Mesenchymal stem cell (in vitro differentiated cells and primary cell): Measurements from ENCODE around the gene ATP2B3.

Source experiments
- DNase-seq: peaks from one replicate; pipeline ENCODE4 v3.0.0-alpha.2; 2013
- H2AFZ ChIP-seq: one replicate; pipeline ENCODE4 v1.6.1; 2013; ENCODE audit warnings: low read depth, mild to moderate bottlenecking, control low read depth, inconsistent platforms, low read length, moderate library complexity
- H2AK5ac ChIP-seq: 2 replicates; pipeline ENCODE4 v1.6.1; 2013; ENCODE audit warnings: low read length, moderate library complexity, mild to moderate bottlenecking, inconsistent platforms; ENCODE audit not compliant: severe bottlenecking
- H2BK120ac ChIP-seq: one replicate; pipeline ENCODE4 v1.6.1; 2013; ENCODE audit warnings: low read depth, mild to moderate bottlenecking, inconsistent platforms, low read length, moderate library complexity
- H2BK12ac ChIP-seq, 2 experiments: one replicate each; pipeline ENCODE4 v1.6.1; 2013; ENCODE audit warnings: inconsistent platforms in 2 of 2, low read length in 2 of 2, mild to moderate bottlenecking in 2 of 2, moderate library complexity in 2 of 2, control low read depth in 1 of 2
- H2BK15ac ChIP-seq: one replicate; pipeline ENCODE4 v1.6.1; 2013; ENCODE audit warnings: mild to moderate bottlenecking, low read depth, inconsistent platforms; ENCODE audit not compliant: poor library complexity, severe bottlenecking
- H2BK5ac ChIP-seq: 2 replicates; pipeline ENCODE4 v1.6.1; 2013; ENCODE audit warnings: low read depth, mild to moderate bottlenecking, low read length, control low read depth, inconsistent platforms; ENCODE audit not compliant: poor library complexity, severe bottlenecking
- H3K14ac ChIP-seq, 2 experiments: one replicate each; pipeline ENCODE4 v1.6.1; 2013; ENCODE audit warnings: inconsistent platforms in 2 of 2, low read length in 2 of 2, control low read depth in 1 of 2, mild to moderate bottlenecking in 1 of 2, moderate library complexity in 1 of 2
- H3K18ac ChIP-seq, 2 experiments: one replicate each; pipeline ENCODE4 v1.6.1; 2013; ENCODE audit warnings: inconsistent platforms in 2 of 2, low read length in 2 of 2, control low read depth in 1 of 2, low read depth in 1 of 2, mild to moderate bottlenecking in 1 of 2
- H3K23ac ChIP-seq, 2 experiments: one replicate each; pipeline ENCODE4 v1.6.1; 2013; ENCODE audit warnings: inconsistent platforms in 2 of 2, low read length in 2 of 2, mild to moderate bottlenecking in 2 of 2, moderate library complexity in 2 of 2, control low read depth in 1 of 2
- H3K27ac ChIP-seq: 2 replicates; pipeline ENCODE4 v1.5.1; 2013; ENCODE audit warnings: mild to moderate bottlenecking, moderate library complexity, low read length, control low read depth, inconsistent platforms; ENCODE audit not compliant: poor library complexity, severe bottlenecking
- H3K27me3 ChIP-seq, 2 experiments: 2 replicates each; pipeline versions ENCODE4 v1.6.1 to v1.7.0; 2013; ENCODE audit warnings: low read length in 2 of 2, mild to moderate bottlenecking in 2 of 2, moderate library complexity in 2 of 2, control low read depth in 1 of 2, inconsistent platforms in 1 of 2; ENCODE audit not compliant: control insufficient read depth in 1 of 2, insufficient read depth in 1 of 2
- H3K36me3 ChIP-seq, 2 experiments: 2 replicates each; pipeline versions ENCODE4 v1.6.1 to v1.7.0; 2013; ENCODE audit warnings: low read length in 2 of 2, control low read depth in 1 of 2, inconsistent platforms in 1 of 2, low read depth in 1 of 2, mild to moderate bottlenecking in 1 of 2; ENCODE audit not compliant: insufficient read depth in 2 of 2, control insufficient read depth in 1 of 2
- H3K4ac ChIP-seq, 2 experiments: one replicate each; pipeline ENCODE4 v1.6.1; 2013; ENCODE audit warnings: inconsistent platforms in 2 of 2, low read length in 2 of 2, mild to moderate bottlenecking in 2 of 2, moderate library complexity in 2 of 2, control low read depth in 1 of 2, low read depth in 1 of 2
- H3K4me1 ChIP-seq: 2 replicates; pipeline ENCODE4 v1.6.1; 2013; ENCODE audit warnings: low read depth, low read length, control low read depth; ENCODE audit not compliant: control insufficient read depth, insufficient read depth
- H3K4me2 ChIP-seq: 2 replicates; pipeline ENCODE4 v1.6.1; 2013; ENCODE audit warnings: low read length, mild to moderate bottlenecking, inconsistent platforms; ENCODE audit not compliant: poor library complexity, severe bottlenecking
- H3K4me3 ChIP-seq, 2 experiments: 2 replicates each; pipeline versions ENCODE4 v1.5.1 to v1.7.0; 2013; ENCODE audit warnings: low read length in 2 of 2, mild to moderate bottlenecking in 2 of 2, control low read depth in 1 of 2, low read depth in 1 of 2; ENCODE audit not compliant: insufficient read depth in 1 of 2
- H3K79me1 ChIP-seq: replicated peaks from 2 replicates; pipeline ENCODE4 v1.6.1; 2013; ENCODE audit warnings: mild to moderate bottlenecking, control low read depth, low read length, inconsistent platforms; ENCODE audit not compliant: poor library complexity, severe bottlenecking
- H3K9ac ChIP-seq: 2 replicates; pipeline ENCODE4 v1.7.0; 2013; ENCODE audit warnings: mild to moderate bottlenecking, low read length, moderate library complexity
- H3K9me3 ChIP-seq: 2 replicates; pipeline ENCODE4 v1.7.0; 2013; ENCODE audit warnings: mild to moderate bottlenecking, low read length; ENCODE audit not compliant: control insufficient read depth
- H4K8ac ChIP-seq: one replicate; pipeline ENCODE4 v1.6.1; 2013; ENCODE audit warnings: inconsistent platforms, mild to moderate bottlenecking, low read length, moderate library complexity
- H4K91ac ChIP-seq: one replicate; pipeline ENCODE4 v1.6.1; 2013; ENCODE audit warnings: mild to moderate bottlenecking, low read length, inconsistent platforms
- WGBS: methylation state at CpG from one replicate; pipeline ENCODE4 v1.1.7; 2013; ENCODE audit warnings: mixed read lengths; 5-methylcytosine and 5-hydroxymethylcytosine counted together

ATP2B3 gene

GRCh38 chrX:153560000-153560399 is 42.6 kb downstream of the ATP2B3 start:
- H3K9me3 ChIP-seq, result no peaks in the 10 kb centered on the region
- no peaks in the 10 kb centered on the region for H3K79me1 ChIP-seq
- H3K27ac ChIP-seq, result no peak overlapping the region
- H4K8ac ChIP-seq, result no peak overlapping the region
- no peaks in the 10 kb centered on the region for H3K4me1 ChIP-seq
- no peak overlapping the region for H2BK5ac ChIP-seq
- 50% methylated on average over 3 of the region's 9 CpGs for WGBS
- H3K4ac ChIP-seq, result no peak overlapping the region
- no peak overlapping the region for H2BK15ac ChIP-seq
- H3K4me3 ChIP-seq, result no peak overlapping the region
- H3K27me3 ChIP-seq, result peaks cover 19 to 79% of the 10 kb centered on the region in 2 experiments
- no peak overlapping the region for H3K23ac ChIP-seq
- H2BK12ac ChIP-seq, result no peak overlapping the region
- no peak overlapping the region for H3K4me2 ChIP-seq
- H2BK120ac ChIP-seq, result no peak overlapping the region
- H2AFZ ChIP-seq, result no peak overlapping the region
- no peak overlapping the region for H4K91ac ChIP-seq
- no peaks in the 10 kb centered on the region for H3K36me3 ChIP-seq
- H3K9ac ChIP-seq, result no peak overlapping the region
- no peak overlapping the region for H3K18ac ChIP-seq
- H3K14ac ChIP-seq, result no peak overlapping the region
- no peak overlapping the region for H2AK5ac ChIP-seq
- peak; percentile 5 for DNase-seq

GRCh38 chrX:153560466-153560865 is 43.0 kb downstream of the ATP2B3 start:
- Histone ChIP-seq H2BK5ac (no peak overlapping the region), H2BK120ac (no peak overlapping the region), H3K4me3 (no peak overlapping the region), H2AFZ (no peak overlapping the region), H3K79me1 (no peaks in the 10 kb centered on the region), H2BK15ac (no peak overlapping the region), H3K27ac (no peak overlapping the region), H3K27me3 (peaks cover 16 to 79% of the 10 kb centered on the region in 2 experiments), H3K4me2 (no peak overlapping the region), H3K4ac (no peak overlapping the region), H4K91ac (no peak overlapping the region), H3K14ac (no peak overlapping the region), H3K4me1 (no peaks in the 10 kb centered on the region), H2BK12ac (no peak overlapping the region), H4K8ac (no peak overlapping the region), H2AK5ac (no peak overlapping the region), H3K9ac (no peak overlapping the region), H3K36me3 (no peaks in the 10 kb centered on the region), H3K23ac (no peak overlapping the region), H3K18ac (no peak overlapping the region), H3K9me3 (no peaks in the 10 kb centered on the region)
- DNase-seq, result no peak
- 93% methylated on average over 16 of the region's 22 CpGs for WGBS

- Histone ChIP-seq H3K9me3 (no peaks in the 10 kb centered on the region), H3K9ac (no peak overlapping the region), H3K4me3 (no peak overlapping the region), H3K79me1 (no peaks in the 10 kb centered on the region), H2AFZ (no peak overlapping the region), H3K23ac (no peak overlapping the region), H2BK15ac (no peak overlapping the region), H3K4ac (no peak overlapping the region), H3K18ac (no peak overlapping the region), H3K27ac (no peak overlapping the region), H4K91ac (no peak overlapping the region), H3K36me3 (no peaks in the 10 kb centered on the region), H4K8ac (no peak overlapping the region), H3K27me3 (peaks cover 11 to 73% of the 10 kb centered on the region in 2 experiments), H2BK5ac (no peak overlapping the region), H3K4me1 (no peaks in the 10 kb centered on the region), H3K4me2 (no peak overlapping the region), H3K14ac (no peak overlapping the region), H2AK5ac (no peak overlapping the region), H2BK120ac (no peak overlapping the region), H2BK12ac (no peak overlapping the region)
- no peak for DNase-seq
- WGBS, result 93% methylated on average over 7 of the region's 7 CpGs
Observed at GRCh38 chrX:153561337-153561736, 43.9 kb downstream of the ATP2B3 start.

DNA sequence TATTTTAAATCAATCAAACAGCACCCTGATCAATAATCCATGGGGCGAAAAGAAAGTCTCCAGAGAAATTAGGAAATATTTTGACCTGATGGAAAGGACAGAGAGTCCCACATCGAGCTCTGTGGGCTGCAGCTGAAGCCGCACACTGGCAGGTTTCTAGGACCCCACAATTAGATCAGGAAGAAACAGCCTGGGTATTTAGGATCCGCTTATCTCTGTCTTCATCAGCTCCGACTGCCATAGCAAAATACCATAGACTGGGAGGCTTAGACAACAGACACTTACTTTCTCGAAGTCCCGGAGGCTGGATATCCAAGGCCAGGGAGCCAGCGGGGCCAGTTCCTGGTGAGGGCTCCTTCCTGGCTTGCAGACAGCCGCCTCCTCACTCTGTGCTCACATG is 45.1 kb downstream of the ATP2B3 start:
- DNase-seq, result no peak

More for the DNA sequence above, 45.1 kb downstream of the ATP2B3 start:
- H2BK120ac ChIP-seq, result no peak overlapping the region
- no peak overlapping the region for H3K9ac ChIP-seq
- H3K27ac ChIP-seq, result no peak overlapping the region
- no peaks in the 10 kb centered on the region for H3K4me1 ChIP-seq
- H2BK5ac ChIP-seq, result no peak overlapping the region
- H3K14ac ChIP-seq, result no peak overlapping the region
- H3K27me3 ChIP-seq, result peaks cover 1 to 74% of the 10 kb centered on the region in 2 experiments
- H2BK12ac ChIP-seq, result no peak overlapping the region
- no peaks in the 10 kb centered on the region for H3K36me3 ChIP-seq
- no peak overlapping the region for H3K4me2 ChIP-seq
- WGBS, result 95% methylated on average over 9 of the region's 9 CpGs
- no peak overlapping the region for H2AK5ac ChIP-seq
- H2BK15ac ChIP-seq, result no peak overlapping the region
- no peak overlapping the region for H3K18ac ChIP-seq
- H3K79me1 ChIP-seq, result no peaks in the 10 kb centered on the region
- H3K9me3 ChIP-seq, result no peaks in the 10 kb centered on the region
- no peak overlapping the region for H4K8ac ChIP-seq
- no peak overlapping the region for H2AFZ ChIP-seq
- no peak overlapping the region for H4K91ac ChIP-seq
- no peak overlapping the region for H3K4ac ChIP-seq
- H3K4me3 ChIP-seq, result no peak overlapping the region
- no peak overlapping the region for H3K23ac ChIP-seq
